CD14-positive monocyte (primary cell): Measurements from ENCODE around the gene TUT7. TPM values are rescaled to one million over a fixed set of nuclear protein-coding genes. Genes with fewer than 3 reads are reported as not detected.

Source experiments
- DNase-seq, 3 donors: peaks; one replicate each; pipeline ENCODE4 v3.0.0-alpha.2; 2011 to 2022
- H2AFZ ChIP-seq: 2 replicates; pipeline ENCODE4 v1.6.0; 2012; ENCODE audit warnings: mild to moderate bottlenecking, low read depth, low read length, inconsistent platforms; ENCODE audit not compliant: insufficient read depth, poor library complexity, severe bottlenecking
- H3K27ac ChIP-seq, 2 donors: 1 replicate in 1 of 2; 2 replicates in 1 of 2; pipeline ENCODE4 v1.5.1; 2012 to 2013; ENCODE audit warnings: low read length in 2 of 2, control low read depth in 1 of 2, inconsistent platforms in 1 of 2, low read depth in 1 of 2, mild to moderate bottlenecking in 1 of 2
- H3K27me3 ChIP-seq, 2 donors: one replicate each; pipeline versions ENCODE4 v1.6.0 to v1.6.1; 2011 to 2013; ENCODE audit warnings: low read length in 2 of 2; ENCODE audit not compliant: control insufficient read depth in 2 of 2, insufficient read depth in 2 of 2
- H3K36me3 ChIP-seq, 2 donors: replicated peaks in 1 of 2; 1 replicate in 1 of 2; 2 replicates in 1 of 2; pipeline versions ENCODE4 v1.5.1 to v1.6.1; 2012 to 2013; ENCODE audit warnings: low read length in 2 of 2, control low read depth in 1 of 2, inconsistent platforms in 1 of 2, mild to moderate bottlenecking in 1 of 2; ENCODE audit not compliant: insufficient read depth in 2 of 2, control insufficient read depth in 1 of 2
- H3K4me1 ChIP-seq, 2 donors: 1 replicate in 1 of 2; 2 replicates in 1 of 2; pipeline versions ENCODE4 v1.5.1 to v1.6.1; 2012 to 2013; ENCODE audit warnings: low read length in 2 of 2, control low read depth in 1 of 2, inconsistent platforms in 1 of 2, mild to moderate bottlenecking in 1 of 2, moderate library complexity in 1 of 2; ENCODE audit not compliant: insufficient read depth in 2 of 2, control insufficient read depth in 1 of 2
- H3K4me2 ChIP-seq: replicated peaks from 2 replicates; pipeline ENCODE3; 2012; ENCODE audit warnings: low read length, moderate library complexity, mild to moderate bottlenecking; ENCODE audit not compliant: poor library complexity, severe bottlenecking; ENCODE audit errors: extremely low read depth
- H3K4me3 ChIP-seq, 3 experiments: fragments of 200-600 bp in 1 of 3; sonication (generic) in 1 of 3; replicated peaks in 1 of 3; 1 replicate in 2 of 3; 2 replicates in 1 of 3; pipeline ENCODE4 v1.5.1; 2011 to 2013; ENCODE audit warnings: low read length in 3 of 3, mild to moderate bottlenecking in 3 of 3, control low read depth in 2 of 3, low read depth in 2 of 3, inconsistent platforms in 1 of 3, moderate library complexity in 1 of 3
- H3K79me2 ChIP-seq: 2 replicates; pipeline ENCODE4 v1.6.0; 2012; ENCODE audit warnings: mild to moderate bottlenecking, control low read depth, inconsistent platforms, low read length, moderate library complexity; ENCODE audit not compliant: insufficient read depth
- H3K9ac ChIP-seq: 2 replicates; pipeline ENCODE4 v1.6.0; 2017; ENCODE audit warnings: low read length, mild to moderate bottlenecking; ENCODE audit not compliant: insufficient read depth, poor library complexity, severe bottlenecking
- H3K9me3 ChIP-seq, 2 donors: replicated peaks in 1 of 2; 1 replicate in 1 of 2; 2 replicates in 1 of 2; pipeline versions ENCODE4 v1.5.1 to v1.6.1; 2012 to 2013; ENCODE audit warnings: low read length in 2 of 2, control low read depth in 1 of 2; ENCODE audit not compliant: control insufficient read depth in 1 of 2, insufficient read depth in 1 of 2
- H4K20me1 ChIP-seq: 2 replicates; pipeline ENCODE4 v1.6.0; 2012; ENCODE audit warnings: mild to moderate bottlenecking, low read length, control low read depth, moderate library complexity; ENCODE audit not compliant: insufficient read depth
- H3K27ac Mint-ChIP-seq, 7 donors: one replicate each; pipeline ENCODE4 v1.8.0; 2020; ENCODE audit warnings: mild to moderate bottlenecking in 7 of 7, mixed read lengths in 7 of 7, moderate library complexity in 6 of 7, inconsistent platforms in 2 of 7
- H3K27me3 Mint-ChIP-seq, 3 donors: one replicate each; pipeline ENCODE4 v1.8.0; 2021 to 2022; ENCODE audit warnings: low read depth in 3 of 3, mild to moderate bottlenecking in 3 of 3, mixed read lengths in 3 of 3, moderate library complexity in 3 of 3, inconsistent platforms in 1 of 3
- H3K36me3 Mint-ChIP-seq, 2 donors: one replicate each; pipeline ENCODE4 v1.8.0; 2020; ENCODE audit warnings: mixed read lengths in 2 of 2, inconsistent platforms in 1 of 2, mild to moderate bottlenecking in 1 of 2
- H3K4me1 Mint-ChIP-seq: one replicate; pipeline ENCODE4 v1.8.0; 2020; ENCODE audit warnings: mild to moderate bottlenecking, mixed read lengths
- H3K4me3 Mint-ChIP-seq, 2 donors: one replicate each; pipeline ENCODE4 v1.8.0; 2020; ENCODE audit warnings: mild to moderate bottlenecking in 2 of 2, mixed read lengths in 2 of 2, moderate library complexity in 1 of 2
- H3K9me3 Mint-ChIP-seq, 7 donors: one replicate each; pipeline ENCODE4 v1.8.0; 2020 to 2022; ENCODE audit warnings: mixed read lengths in 7 of 7, mild to moderate bottlenecking in 6 of 7, moderate library complexity in 6 of 7, inconsistent platforms in 2 of 7
- WGBS: methylation state at CpG from one replicate; pipeline ENCODE4 v1.1.5; 2013; ENCODE audit warnings: missing lambda C conversion rate; ENCODE audit not compliant: insufficient coverage; 5-methylcytosine and 5-hydroxymethylcytosine counted together
- intact Hi-C, 2 donors: fragments of 100-400 bp; cut with micrococcal nuclease; formaldehyde crosslinking; loops; one replicate each; pipeline versions ENCODE4 v1.15.0 to v1.15.1; 2023
- polyA plus RNA-seq, 3 donors: library from polyadenylated mRNA; depleted of rRNA in 1 of 3; unstranded in 2 of 3; stranded (reverse) in 1 of 3; fragments of 300-500 nt in 2 of 3; fragments of >200 nt in 1 of 3; fragmentation: Illumina TruSeq in 2 of 3; gene quantifications; 1 replicate in 2 of 3; 2 replicates in 1 of 3; pipeline ENCODE4 v1.2.3, GENCODE V29; 2012 to 2021
- TF ChIP-seq, protein P1 (sequence below): fragments of 200-600 bp; IDR thresholded peaks from one replicate; pipeline ENCODE4 v1.8.0; 2022; ENCODE audit warnings: antibody characterized with exemption, mild to moderate bottlenecking

The TUT7 gene
- polyA plus RNA-seq, 3 donors = 14.2 to 51.6 (median 27.9) TPM

GRCh38 chr9:86329649-86330048, 24.6 kb downstream of the TUT7 start:
- Histone ChIP-seq H3K9ac (no peak overlapping the region), H2AFZ (no peak overlapping the region), H3K36me3 (peaks cover 83 to 100% of the 10 kb centered on the region in 2 donors), H3K27me3 (no peaks in the 10 kb centered on the region), H3K27ac (no peak overlapping the region), H4K20me1 (peaks cover 75% of the 10 kb centered on the region), H3K9me3 (no peaks in the 10 kb centered on the region), H3K4me2 (no peak overlapping the region), H3K79me2 (no peaks in the 10 kb centered on the region), H3K4me3 (no peak overlapping the region), H3K4me1 (no peaks in the 10 kb centered on the region)
- TF ChIP-seq, protein P1, sequence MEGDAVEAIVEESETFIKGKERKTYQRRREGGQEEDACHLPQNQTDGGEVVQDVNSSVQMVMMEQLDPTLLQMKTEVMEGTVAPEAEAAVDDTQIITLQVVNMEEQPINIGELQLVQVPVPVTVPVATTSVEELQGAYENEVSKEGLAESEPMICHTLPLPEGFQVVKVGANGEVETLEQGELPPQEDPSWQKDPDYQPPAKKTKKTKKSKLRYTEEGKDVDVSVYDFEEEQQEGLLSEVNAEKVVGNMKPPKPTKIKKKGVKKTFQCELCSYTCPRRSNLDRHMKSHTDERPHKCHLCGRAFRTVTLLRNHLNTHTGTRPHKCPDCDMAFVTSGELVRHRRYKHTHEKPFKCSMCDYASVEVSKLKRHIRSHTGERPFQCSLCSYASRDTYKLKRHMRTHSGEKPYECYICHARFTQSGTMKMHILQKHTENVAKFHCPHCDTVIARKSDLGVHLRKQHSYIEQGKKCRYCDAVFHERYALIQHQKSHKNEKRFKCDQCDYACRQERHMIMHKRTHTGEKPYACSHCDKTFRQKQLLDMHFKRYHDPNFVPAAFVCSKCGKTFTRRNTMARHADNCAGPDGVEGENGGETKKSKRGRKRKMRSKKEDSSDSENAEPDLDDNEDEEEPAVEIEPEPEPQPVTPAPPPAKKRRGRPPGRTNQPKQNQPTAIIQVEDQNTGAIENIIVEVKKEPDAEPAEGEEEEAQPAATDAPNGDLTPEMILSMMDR = no peak
- Mint-ChIP-seq H3K4me3 (no peak overlapping the region), H3K9me3 (peaks cover 0 to 2% (median 0%) of the 10 kb centered on the region in 7 donors), H3K36me3 (peaks cover 84 to 93% of the 10 kb centered on the region in 2 donors), H3K27ac (peak overlapping the region in 2 of 7 donors; percentile 72 to 85), H3K27me3 (no peaks in the 10 kb centered on the region), H3K4me1 (no peaks in the 10 kb centered on the region)
- no CpG with 5 or more reads among the region's 1 CpG for WGBS
- DNase-seq = no peak
- intact Hi-C loops = loop anchor here in 1 of 2 donors (10.0 kb wide), 1 partner anchor 45 kb away; the partner anchor contains the start of gene ISCA1

DNA sequence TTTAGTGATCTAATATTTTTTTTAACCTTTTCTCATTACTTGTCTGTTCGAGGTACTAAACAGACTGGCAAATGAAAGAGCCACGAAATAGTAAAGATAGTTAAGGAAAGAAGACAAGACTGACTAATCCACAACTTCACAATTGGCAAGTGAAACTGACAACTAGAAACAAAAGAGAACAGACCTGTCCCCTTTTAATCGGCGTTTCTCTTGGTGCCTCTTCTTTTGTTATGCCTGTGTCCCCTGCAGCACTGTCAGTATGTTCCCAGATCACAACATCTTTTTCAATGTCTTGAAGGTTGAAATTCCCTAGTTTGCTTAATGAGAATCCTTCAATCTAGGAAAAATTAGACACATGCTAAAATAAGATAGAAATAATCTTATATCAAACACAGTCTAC, 26.1 kb downstream of the TUT7 start:
- Mint-ChIP-seq H3K4me3 (no peak overlapping the region), H3K4me1 (peaks cover 2% of the 10 kb centered on the region), H3K36me3 (peaks cover 84 to 93% of the 10 kb centered on the region in 2 donors), H3K27ac (no peak overlapping the region), H3K27me3 (no peaks in the 10 kb centered on the region), H3K9me3 (no peaks in the 10 kb centered on the region)
- Histone ChIP-seq H3K4me1 (no peaks in the 10 kb centered on the region), H3K4me3 (no peak overlapping the region), H4K20me1 (peaks cover 82% of the 10 kb centered on the region), H3K4me2 (no peak overlapping the region), H2AFZ (no peak overlapping the region), H3K27me3 (no peaks in the 10 kb centered on the region), H3K36me3 (peaks cover 87 to 100% of the 10 kb centered on the region in 2 donors), H3K9me3 (no peaks in the 10 kb centered on the region), H3K27ac (no peak overlapping the region), H3K9ac (no peak overlapping the region), H3K79me2 (no peaks in the 10 kb centered on the region)
- intact Hi-C loops = no loop called here
- no peak for DNase-seq
- no CpG with 5 or more reads among the region's 4 CpGs for WGBS
- TF ChIP-seq, protein P1 = no peak
